Endothelial cell of umbilical vein (primary cell): ENCODE measurements around the gene SPDYE3. TPM values are rescaled to one million over a fixed set of nuclear protein-coding genes. Genes with fewer than 3 reads are reported as not detected.
"Not testable (repeated sequence)": the region's sequence is repeated elsewhere in the genome, so short reads cannot be mapped to it uniquely, and the experiment has no call there.

ENCODE experiments used
- BruUV-seq: library from RNA; stranded (reverse); fragments of 400-500 nt; replicated peaks from 2 replicates; lab custom pipeline; 2021; lab: Mats Ljungman, UMichigan
- CTCF ChIA-PET: fragments of 300-600, 350-600 bp; sonication (Branson Sonifier 250); formaldehyde crosslinking; loops from one replicate; lab custom pipeline; 2021; ENCODE audit warnings: antibody characterized with exemption, inconsistent platforms; lab: Charles Lee
- POLR2A ChIA-PET: fragments of 300-600, 350-600 bp; sonication (Branson Sonifier 250); formaldehyde crosslinking; loops from one replicate; lab custom pipeline; 2021; ENCODE audit warnings: antibody characterized with exemption, inconsistent platforms; lab: Charles Lee
- DNase-seq: peaks from one replicate; pipeline ENCODE4 v3.0.0-alpha.2; 2011; ENCODE audit warnings: low read depth, low spot score
- FAIRE-seq: peaks from 2 replicates; lab custom pipeline; 2011; peaks lifted over from hg19 to GRCh38; lab: Jason Lieb, UNC
- H2AFZ ChIP-seq: 2 replicates; pipeline ENCODE4 v1.6.0; 2012; ENCODE audit warnings: low read depth, low read length, control low read depth, inconsistent platforms
- H3K27ac ChIP-seq: 2 replicates; pipeline ENCODE4 v1.5.1; 2011; ENCODE audit warnings: low read depth, mild to moderate bottlenecking, control low read depth, low read length, moderate library complexity; ENCODE audit not compliant: insufficient read depth
- H3K27me3 ChIP-seq, 2 experiments: 2 replicates each; pipeline versions ENCODE4 v1.6.0 to v1.6.1; 2011; ENCODE audit warnings: low read length in 2 of 2, mixed read lengths in 1 of 2; ENCODE audit not compliant: control insufficient read depth in 2 of 2, insufficient read depth in 2 of 2
- H3K36me3 ChIP-seq, 2 experiments: 2 replicates in 1 of 2; 3 replicates in 1 of 2; pipeline ENCODE4 v1.5.1; 2011; ENCODE audit warnings: low read length in 2 of 2, mild to moderate bottlenecking in 1 of 2, moderate library complexity in 1 of 2; ENCODE audit not compliant: control insufficient read depth in 2 of 2, insufficient read depth in 2 of 2; ENCODE audit errors: extremely low read depth in 1 of 2
- H3K4me1 ChIP-seq: 3 replicates; pipeline ENCODE4 v1.5.1; 2011; ENCODE audit warnings: mild to moderate bottlenecking, low read length; ENCODE audit not compliant: control insufficient read depth, insufficient read depth; ENCODE audit errors: extremely low read depth
- H3K4me2 ChIP-seq: 2 replicates; pipeline ENCODE4 v1.6.1; 2011; ENCODE audit warnings: low read length, control low read depth, mixed read lengths; ENCODE audit not compliant: insufficient read depth
- H3K4me3 ChIP-seq, 3 experiments: fragments of 200-600 bp in 1 of 3; sonication (generic), shearing (Covaris generic) in 1 of 3; replicated peaks in 1 of 3; 2 replicates each; pipeline ENCODE4 v1.5.1; 2011 to 2016; ENCODE audit warnings: control low read depth in 3 of 3, low read length in 3 of 3, mild to moderate bottlenecking in 2 of 3, inconsistent platforms in 1 of 3, low read depth in 1 of 3, moderate library complexity in 1 of 3; ENCODE audit not compliant: insufficient read depth in 1 of 3
- H3K79me2 ChIP-seq: 2 replicates; pipeline ENCODE4 v1.6.0; 2012; ENCODE audit warnings: low read length, inconsistent platforms; ENCODE audit not compliant: control insufficient read depth, insufficient read depth
- H3K9ac ChIP-seq: replicated peaks from 2 replicates; pipeline ENCODE3; 2011; ENCODE audit warnings: low read length, control low read depth; ENCODE audit not compliant: insufficient read depth; ENCODE audit errors: extremely low read depth
- H3K9me1 ChIP-seq: replicated peaks from 3 replicates; pipeline ENCODE4 v1.6.0; 2011; ENCODE audit warnings: mild to moderate bottlenecking, low read length; ENCODE audit not compliant: control insufficient read depth, insufficient read depth; ENCODE audit errors: extremely low read depth
- H3K9me3 ChIP-seq: replicated peaks from 2 replicates; pipeline ENCODE4 v1.5.1; 2012; ENCODE audit warnings: low read length, inconsistent platforms; ENCODE audit not compliant: control insufficient read depth, insufficient read depth
- H4K20me1 ChIP-seq: replicated peaks from 2 replicates; pipeline ENCODE3; 2011; ENCODE audit warnings: mild to moderate bottlenecking, low read length; ENCODE audit not compliant: control insufficient read depth, insufficient read depth; ENCODE audit errors: extremely low read depth
- CTCF ChIP-seq, 2 donors: IDR thresholded peaks; 1 replicate in 1 of 2; 2 replicates in 1 of 2; pipeline ENCODE4 v1.5.1; 2011; ENCODE audit warnings: low read length in 2 of 2, mild to moderate bottlenecking in 2 of 2, moderate library complexity in 2 of 2, control low read depth in 1 of 2, inconsistent platforms in 1 of 2, low read depth in 1 of 2; ENCODE audit not compliant: insufficient read depth in 1 of 2; ENCODE audit errors: extremely low read depth in 1 of 2
- dilution Hi-C: fragments of 300-500 bp; cut with MboI; formaldehyde crosslinking; loops from one replicate; pipeline ENCODE4 v1.15.0; 2019; ENCODE audit warnings: low sequenced_read_pairs; ENCODE audit not compliant: extremely low pct_ligation_motif_present
- intact Hi-C: fragments of 100-400 bp; cut with micrococcal nuclease; formaldehyde crosslinking; loops from one replicate; pipeline ENCODE4 v1.10.0; 2022
- polyA plus RNA-seq, 4 experiments: library from polyadenylated mRNA; depleted of rRNA in 3 of 4; stranded (reverse) in 3 of 4; unstranded in 1 of 4; fragments of >200 nt; gene quantifications; 2 replicates each; pipeline versions ENCODE4 v1.2.1 to v1.2.3, GENCODE V29; 2011 to 2012; ENCODE audit warnings: missing spikeins in 1 of 4
- total RNA-seq: library from RNA; stranded (reverse); gene quantifications from 2 replicates; pipeline ENCODE4 v1.2.3, GENCODE V29; 2021

The SPDYE3 gene
- total and polyA plus RNA-seq, 2 donors (not counting 3 experiments of a cell fraction or from before 2014, with no cell fraction given), result not detected

- not testable (repeated sequence) for FAIRE-seq
Measured at GRCh38 chr7:100345288-100345672, 37.8 kb downstream of the SPDYE3 start.

More at GRCh38 chr7:100345288-100345672, 37.8 kb downstream of the SPDYE3 start:
- BruUV-seq, H3K4me2 ChIP-seq, H4K20me1 ChIP-seq, H2AFZ ChIP-seq, H3K27ac ChIP-seq, H3K9me1 ChIP-seq, H3K9ac ChIP-seq, POLR2A ChIA-PET, H3K9me3 ChIP-seq, H3K4me1 ChIP-seq, H3K4me3 ChIP-seq, dilution Hi-C loops, H3K27me3 ChIP-seq: not testable (repeated sequence)
- H3K79me2 ChIP-seq, result peaks cover 15% of the 10 kb centered on the region
- peak; percentile 55 for DNase-seq
- CTCF ChIA-PET, result interaction anchor here (1.0 to 1.8 kb wide), 3 partner anchors 62 to 213 kb away, joined by 4 to 8 read pairs (median 8); no protein-coding TSS in a partner anchor
- peaks cover 21 to 25% of the 10 kb centered on the region in 2 experiments for H3K36me3 ChIP-seq
- peak; percentile 16 to 47 for TF ChIP-seq CTCF (IDR thresholded peaks at IDR 0.05; ENCODE audit: extremely low read depth in 1 of 2, insufficient read depth in 1 of 2, low read depth in 1 of 2, low read length in 2 of 2)
- intact Hi-C loops, result loop anchor here (2.0 to 10.0 kb wide), 2 partner anchors 70 to 126 kb away; partner anchors contain the start of gene PVRIG
